GM19468 (cell line): ENCODE measurements around the gene CASP7.

Source experiments
- ATAC-seq: cut with Tn5 transposase; IDR thresholded peaks from one replicate; pipeline ENCODE4 v1.9.1; 2021; ENCODE audit warnings: mild to moderate bottlenecking, moderate library complexity, moderate number of reproducible peaks; ENCODE audit not compliant: unreplicated experiment; ENCODE audit errors: extremely low read depth

Gene CASP7

GRCh38 chr10:113709221-113709838 lies 29.6 kb downstream of the CASP7 start:
- ATAC-seq = no peak

- no peak for ATAC-seq
These were observed 31.4 kb downstream of the CASP7 start for GRCh38 chr10:113711142-113711541.

DNA sequence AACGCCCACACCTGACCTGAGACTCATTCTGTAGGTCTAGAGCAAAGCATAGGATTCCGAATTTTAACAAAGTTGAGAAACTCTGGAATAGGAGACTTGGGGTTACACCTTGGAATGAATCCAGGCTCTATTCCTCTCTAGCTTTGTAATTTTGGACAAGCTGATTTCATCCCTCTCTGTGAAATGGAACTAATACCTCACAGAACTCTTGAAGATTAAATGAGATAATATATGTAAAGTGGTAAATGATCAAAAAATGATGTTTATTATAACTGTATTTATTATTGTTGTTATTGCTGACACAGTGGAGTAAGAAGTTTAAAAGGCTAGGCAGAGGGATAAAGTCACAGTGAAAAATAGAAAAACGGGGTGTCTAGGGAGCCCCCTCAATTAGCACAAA lies 32.3 kb downstream of the CASP7 start:
- ATAC-seq = no peak

DNA sequence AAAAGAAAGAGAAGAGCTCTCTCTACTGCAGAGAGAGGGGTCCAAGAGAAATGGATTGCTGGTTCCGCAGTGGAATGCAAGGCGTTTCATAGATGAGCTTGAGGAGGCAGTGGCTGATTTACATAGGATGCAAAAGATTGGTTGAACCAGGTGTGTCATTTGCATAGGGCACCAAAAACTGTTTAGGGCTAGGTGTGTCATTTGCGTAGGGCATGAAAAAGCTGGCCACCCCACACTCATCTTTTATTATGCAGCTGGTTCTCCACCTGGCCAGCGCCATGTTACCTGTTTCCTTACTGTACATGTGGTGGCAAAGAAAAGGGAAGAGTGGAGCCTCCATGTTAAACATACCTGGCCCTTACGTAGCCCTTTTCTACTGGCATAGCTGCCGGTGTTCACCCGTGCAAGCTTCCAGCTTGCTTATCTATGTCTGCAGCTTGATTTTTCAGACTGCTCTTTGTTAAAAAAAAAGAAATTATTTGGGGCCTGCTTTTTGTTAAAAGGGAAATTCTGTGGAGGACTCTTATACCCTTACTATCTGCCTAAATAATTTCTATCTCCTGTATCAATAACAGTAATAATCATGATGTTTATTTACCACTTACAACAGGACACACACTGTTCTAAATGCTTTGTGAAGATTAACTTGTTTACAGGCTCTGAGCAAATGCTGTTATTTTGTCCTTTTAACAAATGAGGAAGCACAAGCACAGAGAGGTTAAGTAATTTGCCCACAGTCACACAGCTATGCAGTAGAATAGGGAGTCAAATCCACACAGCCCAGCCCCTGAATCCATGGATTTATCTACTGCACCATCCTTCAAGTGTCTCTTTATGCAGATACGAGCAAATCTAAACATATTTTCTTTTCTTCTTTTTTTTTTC lies 33.3 kb downstream of the CASP7 start:
- no peak for ATAC-seq

DNA sequence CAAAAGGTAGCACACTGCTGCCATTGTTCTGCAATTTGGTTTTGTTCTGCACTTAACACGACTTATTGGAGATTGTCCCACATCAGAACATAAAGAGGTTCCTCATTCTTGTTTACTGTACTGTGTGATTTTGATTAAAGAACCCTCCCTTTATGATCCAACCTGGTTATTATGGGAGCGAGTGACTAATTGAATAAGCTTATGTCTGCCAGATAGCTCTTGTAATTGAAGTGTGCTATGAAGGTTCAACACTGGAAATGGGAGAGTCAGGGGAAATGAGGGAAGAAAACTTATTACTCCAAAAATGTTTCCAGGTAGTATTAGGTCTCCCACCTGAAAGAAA lies 33.9 kb downstream of the CASP7 start:
- ATAC-seq = no peak

DNA sequence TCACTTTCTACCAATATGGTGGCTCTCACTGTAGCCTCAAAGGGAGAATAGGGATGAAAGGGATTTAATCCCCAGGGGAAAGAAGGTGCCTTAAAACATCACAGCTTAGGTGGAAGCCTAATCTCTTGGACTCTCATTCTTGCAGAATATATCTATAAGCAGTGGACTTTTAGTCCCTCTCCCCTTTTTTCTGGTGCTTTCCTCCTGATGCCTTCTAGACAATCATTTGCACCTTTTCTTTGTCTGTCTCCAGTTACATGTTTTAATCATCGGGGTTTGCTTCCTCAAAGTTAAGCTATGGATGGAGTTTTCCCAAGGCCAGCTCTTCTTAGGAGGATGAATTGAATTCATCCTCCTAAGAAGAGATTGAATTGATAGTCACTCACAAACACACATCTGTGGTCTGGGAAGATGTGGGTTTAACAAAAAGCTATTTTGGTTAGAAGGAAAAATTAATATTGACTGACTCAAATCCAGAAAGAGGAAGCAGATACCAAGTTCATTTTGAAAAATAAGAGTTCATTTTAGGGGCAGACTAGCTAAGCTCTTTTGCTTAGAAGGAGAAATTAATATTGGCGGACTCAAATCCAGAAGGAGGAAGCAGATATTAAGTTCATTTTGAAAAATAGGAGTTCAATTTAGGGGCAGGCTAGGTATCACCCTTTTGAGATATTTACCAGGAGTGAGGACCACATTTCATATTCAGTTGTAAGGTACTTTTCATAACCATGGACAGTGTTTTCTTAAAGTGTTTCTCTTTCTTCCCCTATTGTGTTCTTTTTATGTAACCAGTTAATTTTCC lies 36.6 kb downstream of the CASP7 start:
- no peak for ATAC-seq

DNA sequence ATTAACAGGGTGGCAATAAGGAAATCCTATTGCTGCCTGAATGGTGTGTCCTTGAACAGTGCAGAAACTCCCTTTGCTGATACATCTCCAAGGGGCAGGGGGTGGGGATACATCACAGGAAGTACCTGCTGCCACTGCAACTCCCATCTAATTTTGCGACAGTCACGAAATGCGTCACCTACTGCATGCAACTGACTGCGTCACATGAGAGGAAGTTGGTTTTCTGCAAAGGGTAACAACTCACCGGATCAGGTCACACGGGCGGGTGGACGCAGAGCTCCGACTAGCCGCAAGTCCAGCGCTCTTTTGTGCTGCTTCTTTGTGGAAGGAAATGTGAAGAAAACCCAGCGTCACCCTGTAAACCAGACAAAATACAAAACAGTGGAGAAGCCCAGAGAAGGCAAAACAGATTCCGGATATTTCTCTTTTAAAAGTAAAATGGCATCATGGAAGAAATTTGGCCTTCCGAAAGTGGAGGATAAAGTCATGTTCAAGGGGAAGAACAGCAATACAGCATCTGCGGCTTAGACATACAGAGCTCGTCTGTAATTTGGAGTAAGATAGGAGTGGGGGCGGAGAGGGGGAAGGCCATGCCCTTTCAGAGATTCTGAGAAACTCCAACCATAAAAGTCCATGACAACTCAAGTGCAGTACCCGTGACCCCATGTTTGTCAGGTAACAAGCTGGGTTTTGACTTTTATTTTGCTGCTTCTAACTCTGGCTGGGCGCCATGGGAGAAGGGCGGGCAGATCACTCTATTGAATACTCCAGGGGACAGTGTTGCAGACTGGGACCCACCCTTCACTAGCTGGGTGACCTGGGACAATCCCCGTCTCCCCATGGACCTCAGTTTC lies 39.5 kb downstream of the CASP7 start:
- ATAC-seq = no peak

- no peak for ATAC-seq
These were observed 40.7 kb downstream of the CASP7 start for GRCh38 chr10:113720386-113720785.

DNA sequence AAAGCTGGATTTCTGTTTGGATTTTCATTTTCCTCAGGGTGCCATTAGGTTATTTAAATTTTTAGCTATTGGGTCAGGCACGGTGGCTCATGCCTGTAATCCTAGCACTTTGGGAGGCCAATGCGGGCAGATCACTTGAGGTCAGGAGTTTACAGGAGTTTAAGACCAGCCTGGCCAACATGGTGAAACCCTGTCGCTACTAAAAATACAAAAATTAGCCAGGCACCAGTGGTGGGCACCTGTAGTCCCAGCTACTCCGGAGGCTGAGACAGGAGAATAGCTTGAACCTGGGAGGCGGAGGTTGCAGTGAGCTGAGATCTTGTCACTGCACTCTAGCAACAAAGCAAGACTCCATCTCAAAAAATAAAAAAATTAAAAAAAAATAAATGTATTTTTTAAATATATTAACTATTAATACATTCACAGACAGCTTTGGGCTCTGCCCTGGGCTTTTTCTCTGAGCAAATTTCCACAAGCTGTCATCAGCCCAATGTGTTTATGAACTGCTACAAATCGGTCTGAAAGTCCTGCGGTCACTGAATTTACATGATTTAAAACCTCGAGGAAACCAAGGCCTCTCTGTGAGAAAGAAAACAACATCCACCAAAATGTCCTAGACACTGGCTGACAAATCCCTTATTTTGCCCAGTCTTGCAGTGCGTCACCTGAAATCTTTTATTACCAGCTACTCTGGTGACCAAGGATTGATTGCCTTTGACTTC lies 52.6 kb downstream of the CASP7 start:
- ATAC-seq = no peak

DNA sequence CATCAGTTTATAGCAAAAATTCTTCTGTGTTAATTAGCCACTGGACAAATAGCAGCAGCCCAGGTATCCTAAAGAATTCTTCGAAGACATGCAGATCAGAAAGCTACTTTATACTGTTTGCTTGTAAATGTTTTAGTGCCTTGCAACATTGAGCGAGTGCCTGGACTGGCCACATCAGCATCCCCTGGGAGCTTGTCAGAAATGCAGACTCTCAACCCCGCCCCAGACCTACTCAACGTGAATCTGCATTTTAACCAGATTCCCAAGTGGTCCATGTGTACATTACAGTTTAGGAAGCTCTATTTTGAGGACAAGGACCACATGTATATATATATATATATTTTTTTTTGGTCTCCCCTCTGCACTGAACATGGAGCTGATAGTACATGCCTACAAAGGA lies 53.3 kb downstream of the CASP7 start:
- no peak for ATAC-seq

DNA sequence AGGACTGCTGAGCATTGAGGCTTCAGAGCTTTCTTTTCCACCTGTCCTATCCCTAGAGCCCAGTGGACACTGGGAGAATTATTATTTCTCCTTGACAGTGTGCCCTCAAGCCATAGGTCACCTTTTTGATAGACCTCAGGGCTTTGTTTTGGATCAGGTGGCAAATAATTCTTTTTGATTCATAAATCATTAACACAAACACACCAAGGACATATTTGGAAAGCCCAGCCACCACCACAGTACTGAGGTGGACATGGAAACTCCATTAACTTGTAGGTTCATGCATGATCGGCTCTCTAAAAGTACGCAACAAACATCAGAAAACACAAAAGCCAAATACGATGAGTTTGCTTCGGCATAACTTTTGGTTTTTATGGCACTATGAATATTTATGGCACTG lies 53.9 kb downstream of the CASP7 start:
- ATAC-seq = no peak

GRCh38 chr10:113735913-113736312 lies 56.2 kb downstream of the CASP7 start:
- ATAC-seq = no peak

DNA sequence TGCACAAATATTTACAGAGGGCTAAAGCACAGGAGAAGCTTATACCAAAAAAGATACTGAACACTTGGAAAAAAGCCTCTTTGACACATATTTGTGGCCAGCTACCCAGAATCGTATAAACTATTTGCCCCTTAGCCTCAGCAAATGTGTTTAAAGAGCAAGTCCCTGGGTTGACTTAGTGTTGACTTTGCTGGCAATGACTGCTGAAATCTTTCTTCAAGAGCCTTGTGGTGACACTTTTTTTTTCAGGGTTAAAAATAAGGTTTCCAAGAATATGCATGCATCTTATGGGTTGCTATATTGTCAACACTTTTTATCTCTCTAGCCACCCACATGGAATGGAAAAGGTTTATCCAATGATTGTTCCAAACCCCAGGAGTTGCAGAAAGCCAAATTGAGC lies 56.9 kb downstream of the CASP7 start:
- ATAC-seq = no peak

DNA sequence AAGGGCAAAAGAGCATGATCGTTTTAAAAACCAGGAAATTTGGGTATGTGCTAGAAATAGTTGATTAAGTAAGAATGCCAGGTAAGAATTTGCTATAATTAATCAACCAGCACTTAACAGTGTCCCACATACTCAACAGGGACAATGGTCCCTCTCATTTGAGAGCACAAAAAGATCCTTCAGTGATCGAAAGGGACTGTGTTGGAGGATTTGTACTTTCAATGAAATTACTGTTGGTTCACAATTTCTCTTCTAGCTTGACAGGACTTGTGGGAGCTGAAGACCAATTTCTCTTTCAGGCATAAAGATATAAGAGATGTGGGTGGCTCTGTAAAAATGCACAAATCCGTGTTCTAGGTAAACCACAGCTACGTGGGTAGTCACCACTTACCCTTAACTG lies 59.3 kb downstream of the CASP7 start:
- no peak for ATAC-seq

- no peak for ATAC-seq
These were observed 59.9 kb downstream of the CASP7 start for GRCh38 chr10:113739577-113739976.

- no peak for ATAC-seq
These were observed 61.1 kb downstream of the CASP7 start for GRCh38 chr10:113740850-113741249.

GRCh38 chr10:113742466-113742865 lies 62.8 kb downstream of the CASP7 start:
- ATAC-seq = no peak

GRCh38 chr10:113743594-113743993 lies 63.9 kb downstream of the CASP7 start:
- ATAC-seq = no peak

DNA sequence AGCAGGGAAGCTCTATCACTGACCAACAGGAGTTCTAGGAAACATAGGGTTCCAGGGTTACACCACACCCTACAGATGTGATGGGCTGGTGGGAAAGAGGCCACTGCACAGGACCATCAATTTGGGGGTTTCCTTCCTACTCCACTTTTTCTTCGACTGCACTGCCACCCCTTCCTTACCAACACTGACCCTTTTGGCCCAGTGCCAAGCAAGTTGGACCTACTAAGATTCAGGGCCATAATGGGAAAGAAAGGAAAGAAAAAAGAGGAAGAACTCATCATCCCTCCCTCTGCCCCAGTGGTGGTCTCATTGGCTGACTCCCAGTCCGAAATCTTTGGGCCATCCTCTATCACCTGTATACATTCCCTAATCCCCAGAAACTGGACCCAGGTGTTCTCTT lies 65.7 kb downstream of the CASP7 start:
- no peak for ATAC-seq
